Measurements from ENCODE around the gene TRA2A.

GRCh38 chr7:23545493-23545892 is 13.7 kb upstream of the TRA2A start:
- TF ChIP-seq SIN3A (IDR thresholded peaks at IDR 0.05; ENCODE audit: borderline replicate concordance, insufficient read depth, low read length) (no peak), REST (IDR thresholded peaks at IDR 0.05; ENCODE audit: insufficient read depth in 1 of 2, low read depth in 2 of 2, low read length in 2 of 2) (no peak)

Data from PFSK-1 (cell line).